Suprapubic skin (tissue), 4 donors: ENCODE results near the gene STPG4. TPM values are rescaled to one million over a fixed set of nuclear protein-coding genes. Genes with fewer than 3 reads are reported as not detected.

Experiments
- DNase-seq, 2 donors: peaks; one replicate each; pipeline ENCODE4 v3.0.0-alpha.2; 2019; ENCODE audit warnings: low spot score in 2 of 2
- H3K27ac ChIP-seq: fragments of 200-600 bp; sonication (generic); one replicate; pipeline ENCODE4 v1.5.1; 2019
- H3K27me3 ChIP-seq: fragments of 200-600 bp; sonication (generic); one replicate; pipeline ENCODE4 v1.5.1; 2019
- H3K36me3 ChIP-seq: fragments of 200-600 bp; sonication (generic); one replicate; pipeline ENCODE4 v1.5.1; 2019
- H3K4me1 ChIP-seq: fragments of 200-600 bp; sonication (generic); one replicate; pipeline ENCODE4 v1.5.1; 2019
- H3K4me3 ChIP-seq: fragments of 200-600 bp; sonication (generic); one replicate; pipeline ENCODE4 v1.5.1; 2019; ENCODE audit warnings: mild to moderate bottlenecking
- H3K9me3 ChIP-seq: fragments of 200-600 bp; sonication (generic); one replicate; pipeline ENCODE4 v1.5.1; 2019
- EP300 ChIP-seq: sonication (generic); formaldehyde crosslinking; IDR thresholded peaks from one replicate; pipeline ENCODE4 v1.6.1; 2017; ENCODE audit warnings: antibody characterized with exemption
- POLR2A ChIP-seq, 2 donors: fragments of 450-650 bp; IDR thresholded peaks; one replicate each; pipeline ENCODE4 v1.6.1; 2017; ENCODE audit warnings: antibody characterized with exemption in 2 of 2, mild to moderate bottlenecking in 2 of 2, moderate library complexity in 2 of 2
- POLR2AphosphoS5 ChIP-seq, 3 donors: sonication (generic); formaldehyde crosslinking; IDR thresholded peaks; one replicate each; pipeline ENCODE4 v1.6.1; 2017; ENCODE audit warnings: antibody characterized with exemption in 3 of 3
- WGBS: methylation state at CpG from one replicate; pipeline ENCODE4 v1.1.5; 2018; 5-methylcytosine and 5-hydroxymethylcytosine counted together
- total RNA-seq, 4 donors: library from RNA; depleted of rRNA; stranded (reverse); fragments of >200 nt; gene quantifications; one replicate each; pipeline ENCODE4 v1.1.0, GENCODE V29; 2016
- TF ChIP-seq, protein P1 (sequence below), 2 donors: fragments of 200-600 bp in 1 of 2; fragments of 450-650 bp in 1 of 2; sonication (generic) in 1 of 2; IDR thresholded peaks; one replicate each; pipeline ENCODE4 v1.5.1; 2016 to 2019; ENCODE audit warnings: antibody characterized with exemption in 2 of 2, mild to moderate bottlenecking in 1 of 2, moderate library complexity in 1 of 2

Gene STPG4
- total RNA-seq, 4 donors from 2014 or later, result 0.49 to 1.4 (median 0.91) TPM; not detected in 1

GRCh38 chr2:47050762-47051161 lies 104.3 kb downstream of the STPG4 start:
- DNase-seq, result no peak
- TF ChIP-seq, protein P1, sequence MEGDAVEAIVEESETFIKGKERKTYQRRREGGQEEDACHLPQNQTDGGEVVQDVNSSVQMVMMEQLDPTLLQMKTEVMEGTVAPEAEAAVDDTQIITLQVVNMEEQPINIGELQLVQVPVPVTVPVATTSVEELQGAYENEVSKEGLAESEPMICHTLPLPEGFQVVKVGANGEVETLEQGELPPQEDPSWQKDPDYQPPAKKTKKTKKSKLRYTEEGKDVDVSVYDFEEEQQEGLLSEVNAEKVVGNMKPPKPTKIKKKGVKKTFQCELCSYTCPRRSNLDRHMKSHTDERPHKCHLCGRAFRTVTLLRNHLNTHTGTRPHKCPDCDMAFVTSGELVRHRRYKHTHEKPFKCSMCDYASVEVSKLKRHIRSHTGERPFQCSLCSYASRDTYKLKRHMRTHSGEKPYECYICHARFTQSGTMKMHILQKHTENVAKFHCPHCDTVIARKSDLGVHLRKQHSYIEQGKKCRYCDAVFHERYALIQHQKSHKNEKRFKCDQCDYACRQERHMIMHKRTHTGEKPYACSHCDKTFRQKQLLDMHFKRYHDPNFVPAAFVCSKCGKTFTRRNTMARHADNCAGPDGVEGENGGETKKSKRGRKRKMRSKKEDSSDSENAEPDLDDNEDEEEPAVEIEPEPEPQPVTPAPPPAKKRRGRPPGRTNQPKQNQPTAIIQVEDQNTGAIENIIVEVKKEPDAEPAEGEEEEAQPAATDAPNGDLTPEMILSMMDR (IDR thresholded peaks at IDR 0.05), result no peak
- TF ChIP-seq EP300 (no peak), POLR2A (IDR thresholded peaks at IDR 0.05) (no peak), POLR2AphosphoS5 (IDR thresholded peaks at IDR 0.05) (no peak)
- WGBS, result 86% methylated on average over 4 of the region's 4 CpGs

DNA sequence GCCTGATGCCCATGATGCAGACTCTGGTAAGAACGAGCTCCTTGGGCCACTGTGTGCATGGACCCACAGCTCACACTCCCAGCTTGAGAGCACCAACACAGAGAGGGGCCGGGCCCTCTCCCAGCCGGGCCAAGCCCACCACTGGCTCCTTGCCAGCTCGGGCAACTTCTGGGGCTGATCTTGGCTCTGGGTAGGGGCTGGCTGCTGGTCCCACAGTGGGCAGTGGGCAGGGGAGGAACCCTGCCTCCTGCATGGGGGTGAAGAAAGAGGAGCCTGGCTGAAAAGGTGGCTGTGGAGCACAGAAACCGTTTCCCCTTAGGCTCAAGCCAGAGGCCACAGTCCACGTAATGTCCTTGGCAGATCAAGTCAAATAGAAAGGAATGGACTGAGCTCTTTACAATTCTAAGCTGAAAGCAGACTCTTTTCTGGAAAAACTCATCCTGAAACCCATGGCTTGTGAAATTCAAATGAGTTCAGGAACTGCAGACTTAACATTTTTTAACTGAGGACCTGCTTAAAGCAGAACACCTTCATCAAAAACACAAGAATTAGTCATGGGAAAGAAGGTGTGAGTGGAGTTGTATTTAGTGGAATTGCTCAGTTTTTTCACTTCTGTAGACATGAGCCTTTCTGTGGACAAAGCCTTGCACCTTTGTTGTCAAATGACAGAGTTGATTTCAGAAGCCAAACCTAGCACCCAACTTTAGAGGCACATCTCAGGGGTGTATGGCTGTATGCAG lies 104.9 kb downstream of the STPG4 start:
- DNase-seq, result no peak
- Histone ChIP-seq H3K4me3 (no peak overlapping the region), H3K27me3 (no peaks in the 10 kb centered on the region), H3K9me3 (no peaks in the 10 kb centered on the region), H3K27ac (no peak overlapping the region), H3K4me1 (peaks cover 5% of the 10 kb centered on the region), H3K36me3 (peaks cover 94% of the 10 kb centered on the region)
- WGBS, result 78% methylated on average over 5 of the region's 6 CpGs
- TF ChIP-seq POLR2A (IDR thresholded peaks at IDR 0.05), result no peak
- TF ChIP-seq, protein P1 (IDR thresholded peaks at IDR 0.05), result no peak
- TF ChIP-seq EP300, result no peak
- TF ChIP-seq POLR2AphosphoS5 (IDR thresholded peaks at IDR 0.05), result no peak

More at GRCh38 chr2:47050762-47051161, 104.3 kb downstream of the STPG4 start:
- H3K27ac ChIP-seq, result no peak overlapping the region
- no peaks in the 10 kb centered on the region for H3K9me3 ChIP-seq
- H3K36me3 ChIP-seq, result peaks cover 93% of the 10 kb centered on the region
- no peak overlapping the region for H3K4me3 ChIP-seq
- peaks cover 11% of the 10 kb centered on the region for H3K4me1 ChIP-seq
- no peaks in the 10 kb centered on the region for H3K27me3 ChIP-seq

GRCh38 chr2:47049502-47049901 lies 105.6 kb downstream of the STPG4 start:
- no peak for TF ChIP-seq POLR2AphosphoS5 (IDR thresholded peaks at IDR 0.05)
- TF ChIP-seq POLR2A (IDR thresholded peaks at IDR 0.05), result no peak
- no peak for TF ChIP-seq EP300
- TF ChIP-seq, protein P1 (IDR thresholded peaks at IDR 0.05), result no peak
- H3K4me3 ChIP-seq, result no peak overlapping the region
- H3K36me3 ChIP-seq, result peaks cover 96% of the 10 kb centered on the region
- H3K4me1 ChIP-seq, result peaks cover 4% of the 10 kb centered on the region
- no peaks in the 10 kb centered on the region for H3K9me3 ChIP-seq
- WGBS, result 67% methylated on average over 2 of the region's 3 CpGs
- H3K27ac ChIP-seq, result no peak overlapping the region
- no peak for DNase-seq
- no peaks in the 10 kb centered on the region for H3K27me3 ChIP-seq

- WGBS, result 93% methylated on average over 2 of the region's 8 CpGs
- no peak for DNase-seq
- peaks cover 92% of the 10 kb centered on the region for H3K36me3 ChIP-seq
- peaks cover 6% of the 10 kb centered on the region for H3K4me1 ChIP-seq
- no peaks in the 10 kb centered on the region for H3K9me3 ChIP-seq
- no peak overlapping the region for H3K4me3 ChIP-seq
- no peak overlapping the region for H3K27ac ChIP-seq
- TF ChIP-seq POLR2AphosphoS5 (IDR thresholded peaks at IDR 0.05), result no peak
- no peak for TF ChIP-seq EP300
- no peak for TF ChIP-seq POLR2A (IDR thresholded peaks at IDR 0.05)
- TF ChIP-seq, protein P1 (IDR thresholded peaks at IDR 0.05), result no peak
- no peaks in the 10 kb centered on the region for H3K27me3 ChIP-seq
Measured at GRCh38 chr2:47048801-47049480, 106.2 kb downstream of the STPG4 start.

DNA sequence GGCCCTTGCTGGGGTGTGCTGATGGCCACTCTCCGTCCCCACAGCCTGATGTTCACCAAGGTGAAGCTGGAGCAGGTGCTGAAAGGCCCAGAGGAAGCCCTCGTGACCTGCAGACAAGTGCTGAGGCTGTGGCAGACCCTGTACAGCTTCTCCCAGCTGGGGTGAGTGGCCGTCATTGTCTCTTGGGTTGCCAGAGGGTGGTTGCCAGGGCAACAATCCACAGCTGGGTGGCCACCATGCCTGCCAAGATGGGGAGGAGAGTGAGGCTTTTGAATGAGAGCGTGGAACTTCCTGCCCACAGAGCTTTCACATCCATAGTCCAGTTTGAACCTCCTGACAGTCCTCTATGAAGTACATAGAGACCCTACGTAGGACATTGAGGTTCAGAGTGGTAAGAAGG lies 108.8 kb downstream of the STPG4 start:
- 75% methylated on average over 5 of the region's 5 CpGs for WGBS
- DNase-seq, result no peak
- Histone ChIP-seq H3K9me3 (no peaks in the 10 kb centered on the region), H3K27ac (no peak overlapping the region), H3K36me3 (peaks cover 69% of the 10 kb centered on the region), H3K27me3 (no peaks in the 10 kb centered on the region), H3K4me1 (peaks cover 30% of the 10 kb centered on the region), H3K4me3 (no peak overlapping the region)
- TF ChIP-seq EP300 (no peak), POLR2AphosphoS5 (IDR thresholded peaks at IDR 0.05) (no peak), POLR2A (IDR thresholded peaks at IDR 0.05) (no peak)
- TF ChIP-seq, protein P1 (IDR thresholded peaks at IDR 0.05), result no peak
